Neural crest cell (in vitro differentiated cells): ENCODE results near the gene TMEM154. TPM values are rescaled to one million over a fixed set of nuclear protein-coding genes. Genes with fewer than 3 reads are reported as not detected.

Experiments
- DNase-seq: peaks from one replicate; pipeline ENCODE4 v3.0.0; 2021; ENCODE audit warnings: low read depth, mixed read lengths, low spot score
- H3K27ac Mint-ChIP-seq: one replicate; pipeline ENCODE4 v1.8.0; 2021; ENCODE audit warnings: mild to moderate bottlenecking, mixed read lengths; ENCODE audit not compliant: unreplicated experiment
- H3K27me3 Mint-ChIP-seq: 2 replicates; pipeline ENCODE4 v1.8.0; 2021; ENCODE audit warnings: low read depth, mild to moderate bottlenecking, mixed read lengths
- H3K36me3 Mint-ChIP-seq: 2 replicates; pipeline ENCODE4 v1.8.0; 2021; ENCODE audit warnings: low read depth, mild to moderate bottlenecking, mixed read lengths
- H3K4me1 Mint-ChIP-seq: 2 replicates; pipeline ENCODE4 v1.8.0; 2021; ENCODE audit warnings: mixed read lengths
- H3K4me3 Mint-ChIP-seq: one replicate; pipeline ENCODE4 v1.8.0; 2021; ENCODE audit warnings: mild to moderate bottlenecking, mixed read lengths
- H3K9me3 Mint-ChIP-seq: 2 replicates; pipeline ENCODE4 v1.8.0; 2021; ENCODE audit warnings: mixed read lengths
- total RNA-seq: library from RNA; stranded (reverse); gene quantifications from 2 replicates; pipeline ENCODE4 v1.2.1, GENCODE V29; 2021
- TF ChIP-seq, protein P1 (sequence below): fragments of 200-600 bp; sonication (generic); conservative IDR thresholded peaks from 2 replicates; pipeline ENCODE4 v1.5.0; 2021; ENCODE audit warnings: antibody characterized with exemption, mild to moderate bottlenecking

TMEM154 gene
- total RNA-seq, 1 donor from 2014 or later, result 0.44 TPM

- Mint-ChIP-seq H3K4me3 (no peak overlapping the region), H3K4me1 (no peaks in the 10 kb centered on the region), H3K36me3 (no peaks in the 10 kb centered on the region), H3K27ac (no peak overlapping the region), H3K27me3 (no peaks in the 10 kb centered on the region), H3K9me3 (no peaks in the 10 kb centered on the region)
- no peak for DNase-seq
- TF ChIP-seq, protein P1, sequence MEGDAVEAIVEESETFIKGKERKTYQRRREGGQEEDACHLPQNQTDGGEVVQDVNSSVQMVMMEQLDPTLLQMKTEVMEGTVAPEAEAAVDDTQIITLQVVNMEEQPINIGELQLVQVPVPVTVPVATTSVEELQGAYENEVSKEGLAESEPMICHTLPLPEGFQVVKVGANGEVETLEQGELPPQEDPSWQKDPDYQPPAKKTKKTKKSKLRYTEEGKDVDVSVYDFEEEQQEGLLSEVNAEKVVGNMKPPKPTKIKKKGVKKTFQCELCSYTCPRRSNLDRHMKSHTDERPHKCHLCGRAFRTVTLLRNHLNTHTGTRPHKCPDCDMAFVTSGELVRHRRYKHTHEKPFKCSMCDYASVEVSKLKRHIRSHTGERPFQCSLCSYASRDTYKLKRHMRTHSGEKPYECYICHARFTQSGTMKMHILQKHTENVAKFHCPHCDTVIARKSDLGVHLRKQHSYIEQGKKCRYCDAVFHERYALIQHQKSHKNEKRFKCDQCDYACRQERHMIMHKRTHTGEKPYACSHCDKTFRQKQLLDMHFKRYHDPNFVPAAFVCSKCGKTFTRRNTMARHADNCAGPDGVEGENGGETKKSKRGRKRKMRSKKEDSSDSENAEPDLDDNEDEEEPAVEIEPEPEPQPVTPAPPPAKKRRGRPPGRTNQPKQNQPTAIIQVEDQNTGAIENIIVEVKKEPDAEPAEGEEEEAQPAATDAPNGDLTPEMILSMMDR, result no peak
Measured at GRCh38 chr4:152687974-152688599, 8.3 kb upstream of the TMEM154 start.

- H3K27ac Mint-ChIP-seq, result no peak overlapping the region
- TF ChIP-seq, protein P1, result no peak
- no peaks in the 10 kb centered on the region for H3K9me3 Mint-ChIP-seq
- H3K4me3 Mint-ChIP-seq, result no peak overlapping the region
- DNase-seq, result no peak
- H3K36me3 Mint-ChIP-seq, result no peaks in the 10 kb centered on the region
- no peaks in the 10 kb centered on the region for H3K27me3 Mint-ChIP-seq
- H3K4me1 Mint-ChIP-seq, result peaks cover 10% of the 10 kb centered on the region
Measured at GRCh38 chr4:152686452-152687013, 6.7 kb upstream of the TMEM154 start.

DNA sequence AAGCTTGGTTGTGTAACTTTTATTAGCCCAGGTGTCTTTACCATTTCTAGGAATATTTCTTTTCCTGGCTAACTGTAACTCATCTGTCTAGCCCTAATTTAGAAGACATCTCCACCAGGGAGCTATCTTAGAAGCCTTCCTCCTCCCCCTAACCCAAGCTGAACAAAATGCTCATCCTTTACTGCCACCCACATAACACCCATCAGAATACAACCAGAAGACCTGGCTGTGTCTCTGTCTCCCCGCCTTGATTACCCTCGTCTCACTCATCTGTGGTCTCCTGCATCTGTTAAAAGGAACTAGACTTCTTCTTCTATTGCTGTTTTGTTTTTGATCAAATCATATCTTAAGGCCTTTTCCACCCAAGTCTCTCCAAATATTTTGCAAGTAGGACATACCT lies 4.8 kb upstream of the TMEM154 start:
- DNase-seq, result no peak
- Mint-ChIP-seq H3K4me3 (no peak overlapping the region), H3K27me3 (peaks cover 11% of the 10 kb centered on the region), H3K4me1 (peaks cover 23% of the 10 kb centered on the region), H3K27ac (no peak overlapping the region), H3K36me3 (no peaks in the 10 kb centered on the region), H3K9me3 (no peaks in the 10 kb centered on the region)
- TF ChIP-seq, protein P1, result no peak

GRCh38 chr4:152684007-152684406 lies 4.2 kb upstream of the TMEM154 start:
- DNase-seq, result no peak
- Mint-ChIP-seq H3K36me3 (no peaks in the 10 kb centered on the region), H3K27me3 (peaks cover 17% of the 10 kb centered on the region), H3K27ac (no peak overlapping the region), H3K4me1 (peaks cover 29% of the 10 kb centered on the region), H3K9me3 (no peaks in the 10 kb centered on the region), H3K4me3 (no peak overlapping the region)
- TF ChIP-seq, protein P1, result no peak

GRCh38 chr4:152682143-152682941 lies 2.5 kb upstream of the TMEM154 start:
- Mint-ChIP-seq H3K27ac (no peak overlapping the region), H3K9me3 (no peaks in the 10 kb centered on the region)

More at GRCh38 chr4:152682143-152682941, 2.5 kb upstream of the TMEM154 start:
- no peaks in the 10 kb centered on the region for H3K36me3 Mint-ChIP-seq
- H3K4me3 Mint-ChIP-seq, result no peak overlapping the region
- TF ChIP-seq, protein P1, result no peak
- peaks cover 34% of the 10 kb centered on the region for H3K4me1 Mint-ChIP-seq
- H3K27me3 Mint-ChIP-seq, result peaks cover 31% of the 10 kb centered on the region
- no peak for DNase-seq
